K562 (cell line): Measurements from ENCODE around the gene TRAF3.

Source experiments
- GABPA ChIP-seq: fragments of 200-800 bp; sonication (Bioruptor generic); conservative IDR thresholded peaks from 2 replicates; pipeline ENCODE4 v1.6.1; 2016; ENCODE audit warnings: low read depth, missing genetic modification characterization, missing compliant biosample characterization
- GATAD2A ChIP-seq: fragments of 450-650 bp; IDR thresholded peaks from 2 replicates; pipeline ENCODE4 v1.6.1; 2017
- NBN ChIP-seq: fragments of 450-650 bp; IDR thresholded peaks from 2 replicates; pipeline ENCODE4 v1.6.1; 2016; ENCODE audit warnings: low read depth, mild to moderate bottlenecking
- STAT5B ChIP-seq: fragments of 250-450 bp; sonication (Bioruptor Pico); IDR thresholded peaks from 2 replicates; pipeline ENCODE4 v1.8.0; 2021; ENCODE audit warnings: mild to moderate bottlenecking, inconsistent platforms
- ZNF707 ChIP-seq: fragments of 250-450 bp; sonication (Bioruptor Pico); conservative IDR thresholded peaks from 2 replicates; pipeline ENCODE4 v1.8.0; 2022; ENCODE audit warnings: inconsistent platforms, mild to moderate bottlenecking, moderate library complexity
- TF ChIP-seq, protein P1 (sequence below), 3 experiments: IDR thresholded peaks in 2 of 3; conservative IDR thresholded peaks in 1 of 3; 2 replicates each; pipeline ENCODE4 v1.5.1; 2011 to 2012; ENCODE audit warnings: low read length in 3 of 3, mild to moderate bottlenecking in 3 of 3, control low read depth in 2 of 3, improper control_type of control experiment in 1 of 3, inconsistent platforms in 1 of 3, low read depth in 1 of 3, mixed read lengths in 1 of 3, moderate library complexity in 1 of 3; ENCODE audit not compliant: insufficient read depth in 2 of 3
- TF ChIP-seq, protein P2 (sequence below): fragments of 250-450 bp; sonication (Bioruptor Pico); IDR thresholded peaks from 2 replicates; pipeline ENCODE4 v1.4.0; 2020

DNA sequence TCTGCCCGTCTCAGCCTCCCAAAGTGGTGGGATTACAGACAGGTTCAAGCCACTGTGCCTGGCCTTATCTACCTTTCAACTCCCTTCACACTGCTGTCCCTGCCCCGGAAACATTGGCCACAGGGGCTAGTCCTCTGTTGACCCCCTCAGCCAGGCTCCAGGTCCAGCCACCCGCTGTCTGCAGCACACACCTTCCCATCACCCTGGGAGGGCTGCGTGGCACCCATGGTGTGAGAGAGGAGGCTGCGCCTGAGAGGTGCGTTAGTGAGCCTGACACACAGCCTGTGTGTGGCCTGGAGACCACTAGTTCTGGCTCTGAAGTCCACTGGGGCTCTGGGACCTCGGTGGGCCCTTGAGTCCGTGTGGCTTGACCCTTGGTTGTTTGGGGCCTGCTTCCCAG lies 28.4 kb upstream of the TRAF3 start:
- TF ChIP-seq, protein P1, sequence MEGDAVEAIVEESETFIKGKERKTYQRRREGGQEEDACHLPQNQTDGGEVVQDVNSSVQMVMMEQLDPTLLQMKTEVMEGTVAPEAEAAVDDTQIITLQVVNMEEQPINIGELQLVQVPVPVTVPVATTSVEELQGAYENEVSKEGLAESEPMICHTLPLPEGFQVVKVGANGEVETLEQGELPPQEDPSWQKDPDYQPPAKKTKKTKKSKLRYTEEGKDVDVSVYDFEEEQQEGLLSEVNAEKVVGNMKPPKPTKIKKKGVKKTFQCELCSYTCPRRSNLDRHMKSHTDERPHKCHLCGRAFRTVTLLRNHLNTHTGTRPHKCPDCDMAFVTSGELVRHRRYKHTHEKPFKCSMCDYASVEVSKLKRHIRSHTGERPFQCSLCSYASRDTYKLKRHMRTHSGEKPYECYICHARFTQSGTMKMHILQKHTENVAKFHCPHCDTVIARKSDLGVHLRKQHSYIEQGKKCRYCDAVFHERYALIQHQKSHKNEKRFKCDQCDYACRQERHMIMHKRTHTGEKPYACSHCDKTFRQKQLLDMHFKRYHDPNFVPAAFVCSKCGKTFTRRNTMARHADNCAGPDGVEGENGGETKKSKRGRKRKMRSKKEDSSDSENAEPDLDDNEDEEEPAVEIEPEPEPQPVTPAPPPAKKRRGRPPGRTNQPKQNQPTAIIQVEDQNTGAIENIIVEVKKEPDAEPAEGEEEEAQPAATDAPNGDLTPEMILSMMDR (IDR thresholded peaks at IDR 0.05 in 2 of 3, conservative IDR thresholded peaks at IDR 0.05 in 1 of 3; ENCODE audit: insufficient read depth in 2 of 3, low read depth in 1 of 3, low read length in 3 of 3): no peak
- no peak for TF ChIP-seq NBN
- no peak for TF ChIP-seq GABPA (tag)
- no peak for TF ChIP-seq GATAD2A
- no peak for TF ChIP-seq ZNF707
- TF ChIP-seq STAT5B (CRISPR knock-in tag): no peak
- TF ChIP-seq, protein P2, sequence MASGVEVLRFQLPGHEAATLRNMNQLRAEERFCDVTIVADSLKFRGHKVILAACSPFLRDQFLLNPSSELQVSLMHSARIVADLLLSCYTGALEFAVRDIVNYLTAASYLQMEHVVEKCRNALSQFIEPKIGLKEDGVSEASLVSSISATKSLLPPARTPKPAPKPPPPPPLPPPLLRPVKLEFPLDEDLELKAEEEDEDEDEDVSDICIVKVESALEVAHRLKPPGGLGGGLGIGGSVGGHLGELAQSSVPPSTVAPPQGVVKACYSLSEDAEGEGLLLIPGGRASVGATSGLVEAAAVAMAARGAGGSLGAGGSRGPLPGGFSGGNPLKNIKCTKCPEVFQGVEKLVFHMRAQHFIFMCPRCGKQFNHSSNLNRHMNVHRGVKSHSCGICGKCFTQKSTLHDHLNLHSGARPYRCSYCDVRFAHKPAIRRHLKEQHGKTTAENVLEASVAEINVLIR (CRISPR knock-in tag): no peak
